RWPE1 (cell line): ENCODE measurements around the gene LRRC49.
"Not testable (repeated sequence)": the region's sequence is repeated elsewhere in the genome, so short reads cannot be mapped to it uniquely, and the experiment has no call there.

Experiments used
- CTCF ChIA-PET: fragments of 350-600 bp; sonication (Branson Sonifier 250); formaldehyde crosslinking; extraction: SDS; loops from one replicate; lab custom pipeline; 2021; lab: Yijun Ruan, JAX
- POLR2A ChIA-PET: fragments of 400-600 bp; formaldehyde crosslinking; extraction: SDS; loops from one replicate; lab custom pipeline; 2020; ENCODE audit warnings: antibody characterized with exemption; ENCODE audit not compliant: low non-redundant PET; lab: Yijun Ruan, JAX
- DNase-seq: peaks from one replicate; pipeline ENCODE4 v3.0.0; 2012; ENCODE audit warnings: low spot score
- H3K27ac ChIP-seq: fragments of 450-650 bp; 2 replicates; pipeline ENCODE4 v1.5.1; 2017
- CTCF ChIP-seq: fragments of 450-650 bp; conservative IDR thresholded peaks from 2 replicates; pipeline ENCODE4 v1.5.1; 2017; ENCODE audit warnings: low read depth, mild to moderate bottlenecking

LRRC49 gene

GRCh38 chr15:71010997-71011396 is 118.4 kb downstream of the LRRC49 start:
- no peak overlapping the region for H3K27ac ChIP-seq
- CTCF ChIA-PET = interaction anchor here (0.5 to 0.6 kb wide), 2 partner anchors 81 to 229 kb away, joined by 3 read pairs; no protein-coding TSS in a partner anchor
- no peak for DNase-seq
- TF ChIP-seq CTCF = no peak
- POLR2A ChIA-PET = no interaction called here

GRCh38 chr15:71011503-71012155 is 119.0 kb downstream of the LRRC49 start:
- peak; percentile 57 for DNase-seq
- ChIA-PET POLR2A (no interaction called here), CTCF (interaction anchor here (0.5 to 1.0 kb wide), 9 partner anchors 39 to 1229 kb away, joined by 3 to 5 read pairs (median 3); no protein-coding TSS in a partner anchor)
- peak; percentile 98 for TF ChIP-seq CTCF
- no peak overlapping the region for H3K27ac ChIP-seq

- DNase-seq = no peak
- ChIA-PET CTCF (interaction anchor here (0.8 kb wide), 1 partner anchor 427 kb away, joined by 7 read pairs; no protein-coding TSS in a partner anchor), POLR2A (no interaction called here)
- no peak for TF ChIP-seq CTCF
- H3K27ac ChIP-seq = no peak overlapping the region
Observed at GRCh38 chr15:71013446-71013845, 120.8 kb downstream of the LRRC49 start.

- CTCF ChIA-PET = no interaction called here
- no peak for DNase-seq
- TF ChIP-seq CTCF = no peak
Observed at GRCh38 chr15:71015342-71015741, 122.7 kb downstream of the LRRC49 start.

GRCh38 chr15:71031232-71031631 is 138.6 kb downstream of the LRRC49 start:
- DNase-seq, H3K27ac ChIP-seq, POLR2A ChIA-PET: not testable (repeated sequence)
- CTCF ChIA-PET = interaction anchor here (0.7 kb wide), 1 partner anchor 82 kb away, joined by 4 read pairs; no protein-coding TSS in a partner anchor

More at GRCh38 chr15:71015342-71015741, 122.7 kb downstream of the LRRC49 start:
- POLR2A ChIA-PET = no interaction called here
- no peak overlapping the region for H3K27ac ChIP-seq

GRCh38 chr15:71035478-71035877 is 142.9 kb downstream of the LRRC49 start:
- POLR2A ChIA-PET, H3K27ac ChIP-seq, DNase-seq, CTCF ChIA-PET: not testable (repeated sequence)

- H3K27ac ChIP-seq = no peak overlapping the region
- POLR2A ChIA-PET = no interaction called here
- DNase-seq = no peak
- TF ChIP-seq CTCF = no peak
- CTCF ChIA-PET = no interaction called here
Observed at GRCh38 chr15:71042356-71042922, 149.8 kb downstream of the LRRC49 start.
